ENCODE results near the gene ZBTB20.

ZBTB20 gene

GRCh38 chr3:114496874-114497273 is 650.2 kb downstream of the ZBTB20 start:
- Histone ChIP-seq H3K4me1 (ENCODE audit: insufficient read depth, low read length) (peaks cover 11% of the 10 kb centered on the region; the same call in 1 of the 2 replicates), H3K9ac (ENCODE audit: low read depth, low read length) (no peak overlapping the region), H3K9me3 (ENCODE audit: control insufficient read depth, insufficient read depth, low read length) (no peaks in the 10 kb centered on the region)

DNA sequence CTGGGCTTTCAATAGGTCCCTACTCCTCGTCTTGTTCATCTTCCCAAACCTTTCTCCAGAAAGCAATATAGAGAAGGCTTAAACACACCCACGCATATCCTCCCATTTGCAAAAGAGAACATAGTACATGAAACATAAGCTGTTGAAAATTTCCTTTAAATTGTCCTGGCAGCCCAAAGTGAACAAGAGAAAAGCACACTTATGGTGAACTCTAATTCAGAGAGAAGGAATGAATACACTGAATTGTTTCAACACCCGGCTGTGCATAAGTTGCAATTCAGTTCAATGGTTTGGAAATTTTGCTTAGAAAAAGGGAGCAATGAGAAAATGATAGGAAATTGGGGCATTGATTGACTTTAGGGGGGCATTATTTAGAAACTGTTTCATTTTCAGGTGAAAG is 650.6 kb downstream of the ZBTB20 start:
- no peaks in the 10 kb centered on the region for H3K36me3 ChIP-seq (ENCODE audit: insufficient read depth, low read length)
- H3K9me3 ChIP-seq (ENCODE audit: control insufficient read depth, insufficient read depth, low read length), result no peaks in the 10 kb centered on the region
- H3K4me1 ChIP-seq (ENCODE audit: insufficient read depth, low read length), result peaks cover 11% of the 10 kb centered on the region; the same call in 1 of the 2 replicates
- H3K9ac ChIP-seq (ENCODE audit: low read depth, low read length), result no peak overlapping the region

More at GRCh38 chr3:114496874-114497273, 650.2 kb downstream of the ZBTB20 start:
- no peaks in the 10 kb centered on the region for H3K36me3 ChIP-seq (ENCODE audit: insufficient read depth, low read length)

- no peaks in the 10 kb centered on the region for H3K9me3 ChIP-seq (ENCODE audit: control insufficient read depth, insufficient read depth, low read length)
- peaks cover 11% of the 10 kb centered on the region; the same call in 1 of the 2 replicates for H3K4me1 ChIP-seq (ENCODE audit: insufficient read depth, low read length)
- H3K9ac ChIP-seq (ENCODE audit: low read depth, low read length), result no peak overlapping the region
- no peaks in the 10 kb centered on the region for H3K36me3 ChIP-seq (ENCODE audit: insufficient read depth, low read length)
Measured at GRCh38 chr3:114496021-114496434, 651.1 kb downstream of the ZBTB20 start.

DNA sequence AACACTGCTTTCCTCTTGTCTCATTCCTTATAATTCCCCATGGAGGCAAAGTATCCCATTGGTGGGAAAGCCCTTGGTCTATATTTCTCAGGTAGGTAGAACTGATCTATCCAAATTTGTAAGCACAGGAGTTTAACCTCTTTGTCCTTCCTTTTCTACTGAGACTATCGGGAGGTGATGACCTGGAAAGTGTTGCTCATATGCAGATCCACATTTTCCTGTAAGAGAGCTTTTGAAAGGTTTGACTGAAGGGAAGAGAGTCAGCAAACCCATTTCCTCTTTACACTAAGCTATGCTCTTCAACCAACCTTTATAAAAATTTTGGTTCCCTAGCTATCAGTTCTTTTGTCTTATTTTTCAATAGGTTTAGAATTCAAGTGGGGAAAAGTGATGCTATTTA is 652.6 kb downstream of the ZBTB20 start:
- H3K36me3 ChIP-seq (ENCODE audit: insufficient read depth, low read length), result no peaks in the 10 kb centered on the region
- H3K9me3 ChIP-seq (ENCODE audit: control insufficient read depth, insufficient read depth, low read length), result no peaks in the 10 kb centered on the region
- H3K9ac ChIP-seq (ENCODE audit: low read depth, low read length), result no peak overlapping the region
- H3K4me1 ChIP-seq (ENCODE audit: insufficient read depth, low read length), result peaks cover 11% of the 10 kb centered on the region; the same call in 1 of the 2 replicates

DNA sequence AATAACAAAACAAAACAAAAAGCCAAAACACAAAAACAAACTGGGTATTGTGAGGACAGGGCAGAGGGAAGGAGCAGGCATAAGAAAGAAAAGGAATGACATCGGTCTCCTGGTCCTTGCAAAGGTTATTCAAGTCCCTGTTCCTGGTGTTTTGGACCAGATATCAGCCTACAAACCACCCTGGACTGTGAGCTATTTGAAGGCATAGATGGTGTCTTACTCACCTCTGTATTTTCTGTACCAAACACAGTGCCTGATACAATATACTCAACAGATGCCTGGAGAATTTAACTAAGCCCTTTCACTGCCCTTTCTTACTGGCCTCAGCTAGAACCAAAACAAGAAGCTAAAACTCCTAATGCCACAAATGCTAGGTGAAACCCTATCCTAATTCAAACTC is 656.3 kb downstream of the ZBTB20 start:
- H3K4me1 ChIP-seq (ENCODE audit: insufficient read depth, low read length), result no peaks in the 10 kb centered on the region
- no peak overlapping the region for H3K9ac ChIP-seq (ENCODE audit: low read depth, low read length)
- H3K9me3 ChIP-seq (ENCODE audit: control insufficient read depth, insufficient read depth, low read length), result no peaks in the 10 kb centered on the region
- no peaks in the 10 kb centered on the region for H3K36me3 ChIP-seq (ENCODE audit: insufficient read depth, low read length)

DNA sequence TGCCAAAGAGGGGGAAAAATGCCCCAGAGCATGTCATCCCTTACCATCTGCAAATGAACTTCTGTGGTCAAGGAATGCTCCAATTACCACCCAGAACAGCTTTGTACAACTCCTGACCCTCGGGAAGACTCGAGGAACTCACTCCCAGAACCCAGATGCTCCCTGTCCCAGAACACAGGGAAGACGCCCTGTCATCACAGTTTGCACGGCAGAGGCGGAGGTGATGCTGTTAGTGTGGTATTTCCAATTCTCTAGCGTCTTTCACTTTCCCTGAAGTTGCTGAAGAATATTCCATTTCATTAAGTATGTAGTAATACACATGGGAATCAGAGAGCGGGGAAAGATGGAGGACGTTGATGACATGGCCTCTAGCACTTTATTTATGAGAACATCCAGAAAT is 659.6 kb downstream of the ZBTB20 start:
- no peaks in the 10 kb centered on the region for H3K4me1 ChIP-seq (ENCODE audit: insufficient read depth, low read length)
- no peak overlapping the region for H3K9ac ChIP-seq (ENCODE audit: low read depth, low read length)
- H3K36me3 ChIP-seq (ENCODE audit: insufficient read depth, low read length), result no peaks in the 10 kb centered on the region
- no peaks in the 10 kb centered on the region for H3K9me3 ChIP-seq (ENCODE audit: control insufficient read depth, insufficient read depth, low read length)

DNA sequence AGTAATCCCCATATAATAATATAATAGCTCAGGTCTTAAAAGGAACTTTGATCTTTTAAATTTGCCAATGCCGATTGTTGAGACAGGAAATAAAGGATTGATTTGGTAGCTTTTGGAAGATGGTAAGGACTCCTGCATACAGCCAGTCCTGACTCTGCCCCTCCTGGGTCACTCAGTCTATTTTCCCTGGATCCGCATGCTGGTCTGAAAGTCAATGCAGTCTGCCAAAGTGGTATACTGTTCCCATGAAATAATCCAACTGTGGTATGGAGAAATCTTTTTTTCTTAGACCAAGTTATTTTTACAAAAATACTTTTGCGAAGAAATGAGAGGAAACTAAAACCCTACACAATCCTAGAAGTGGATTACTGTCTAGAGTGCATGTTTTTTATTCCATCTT is 662.2 kb downstream of the ZBTB20 start:
- Histone ChIP-seq H3K36me3 (ENCODE audit: insufficient read depth, low read length) (no peaks in the 10 kb centered on the region), H3K4me1 (ENCODE audit: insufficient read depth, low read length) (no peaks in the 10 kb centered on the region), H3K9ac (ENCODE audit: low read depth, low read length) (no peak overlapping the region)

DNA sequence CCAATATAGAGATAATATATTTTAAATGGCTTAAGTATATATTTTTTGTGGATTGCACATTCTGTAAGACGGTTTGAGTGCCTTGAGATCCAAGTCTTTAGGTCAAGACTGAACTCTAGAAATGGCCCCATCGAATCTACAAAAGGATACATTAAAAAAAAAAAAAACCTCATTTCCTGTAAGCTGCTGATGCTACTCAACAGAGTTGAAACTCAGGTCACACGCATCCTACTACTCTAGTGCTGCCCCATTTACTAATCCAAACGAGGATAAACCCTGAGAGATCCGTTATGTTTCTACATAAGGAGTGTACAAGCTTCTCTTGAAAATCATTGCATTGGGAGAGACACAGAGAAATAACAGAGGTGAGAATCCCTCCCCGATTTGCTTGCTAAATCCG is 666.0 kb downstream of the ZBTB20 start:
- no peak overlapping the region for H3K9ac ChIP-seq (ENCODE audit: low read depth, low read length)
- H3K4me1 ChIP-seq (ENCODE audit: insufficient read depth, low read length), result no peaks in the 10 kb centered on the region
- no peaks in the 10 kb centered on the region for H3K36me3 ChIP-seq (ENCODE audit: insufficient read depth, low read length)
- H3K9me3 ChIP-seq (ENCODE audit: control insufficient read depth, insufficient read depth, low read length), result no peaks in the 10 kb centered on the region

More for the DNA sequence above, 662.2 kb downstream of the ZBTB20 start:
- no peaks in the 10 kb centered on the region for H3K9me3 ChIP-seq (ENCODE audit: control insufficient read depth, insufficient read depth, low read length)

- no peaks in the 10 kb centered on the region for H3K36me3 ChIP-seq (ENCODE audit: insufficient read depth, low read length)
- H3K9me3 ChIP-seq (ENCODE audit: control insufficient read depth, insufficient read depth, low read length), result no peaks in the 10 kb centered on the region
- no peaks in the 10 kb centered on the region for H3K4me1 ChIP-seq (ENCODE audit: insufficient read depth, low read length)
- no peak overlapping the region for H3K9ac ChIP-seq (ENCODE audit: low read depth, low read length)
Measured at GRCh38 chr3:114480442-114480841, 666.6 kb downstream of the ZBTB20 start.

DNA sequence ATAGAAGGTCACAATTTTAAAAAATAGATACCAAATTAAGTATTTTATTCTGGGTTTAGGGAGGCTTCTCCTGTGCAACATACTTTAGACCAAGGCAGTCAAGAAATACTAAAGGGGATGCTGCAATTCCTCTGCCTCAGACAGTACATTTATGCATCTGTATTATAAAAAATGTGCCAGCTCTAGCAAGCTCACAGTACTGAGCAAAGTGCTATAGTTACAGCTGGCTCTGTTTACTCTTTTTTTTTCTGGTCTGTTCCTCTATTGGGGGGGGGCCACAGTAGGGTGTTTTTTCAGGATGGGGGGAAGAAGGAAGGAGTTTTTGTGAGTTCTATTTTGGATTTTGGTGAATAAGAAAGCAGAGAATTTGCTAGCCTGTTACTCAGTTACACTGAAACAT is 668.3 kb downstream of the ZBTB20 start:
- Histone ChIP-seq H3K9ac (ENCODE audit: low read depth, low read length) (no peak overlapping the region), H3K36me3 (ENCODE audit: insufficient read depth, low read length) (no peaks in the 10 kb centered on the region), H3K9me3 (ENCODE audit: control insufficient read depth, insufficient read depth, low read length) (peaks cover 4% of the 10 kb centered on the region)

DNA sequence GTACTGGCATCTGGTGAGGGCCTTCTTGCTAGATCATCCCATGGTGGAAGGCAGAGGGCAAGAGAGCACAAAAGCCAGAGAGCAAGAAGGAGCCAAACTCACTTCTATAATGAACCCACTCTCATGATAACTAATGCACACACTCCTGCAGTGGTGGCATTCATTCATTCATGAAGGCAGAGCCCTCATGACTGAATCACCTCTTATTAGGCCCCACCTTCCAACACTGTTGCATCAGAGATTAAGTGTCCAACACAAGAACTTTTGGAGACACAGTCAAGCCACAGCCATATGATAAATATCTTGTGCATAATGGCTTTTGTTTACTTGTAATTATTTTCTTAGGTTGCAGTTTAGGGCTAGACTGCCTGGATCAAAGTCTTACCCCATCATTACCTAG is 670.6 kb downstream of the ZBTB20 start:
- no peaks in the 10 kb centered on the region for H3K36me3 ChIP-seq (ENCODE audit: insufficient read depth, low read length)
- no peak overlapping the region for H3K9ac ChIP-seq (ENCODE audit: low read depth, low read length)
- peaks cover 4% of the 10 kb centered on the region for H3K9me3 ChIP-seq (ENCODE audit: control insufficient read depth, insufficient read depth, low read length)
- H3K4me1 ChIP-seq (ENCODE audit: insufficient read depth, low read length), result no peaks in the 10 kb centered on the region

More for the DNA sequence above, 668.3 kb downstream of the ZBTB20 start:
- no peaks in the 10 kb centered on the region for H3K4me1 ChIP-seq (ENCODE audit: insufficient read depth, low read length)

GRCh38 chr3:114471478-114471877 is 675.6 kb downstream of the ZBTB20 start:
- H3K4me1 ChIP-seq (ENCODE audit: insufficient read depth, low read length), result no peaks in the 10 kb centered on the region
- H3K9ac ChIP-seq (ENCODE audit: low read depth, low read length), result no peak overlapping the region
- H3K9me3 ChIP-seq (ENCODE audit: control insufficient read depth, insufficient read depth, low read length), result peaks cover 4% of the 10 kb centered on the region
- no peaks in the 10 kb centered on the region for H3K36me3 ChIP-seq (ENCODE audit: insufficient read depth, low read length)

DNA sequence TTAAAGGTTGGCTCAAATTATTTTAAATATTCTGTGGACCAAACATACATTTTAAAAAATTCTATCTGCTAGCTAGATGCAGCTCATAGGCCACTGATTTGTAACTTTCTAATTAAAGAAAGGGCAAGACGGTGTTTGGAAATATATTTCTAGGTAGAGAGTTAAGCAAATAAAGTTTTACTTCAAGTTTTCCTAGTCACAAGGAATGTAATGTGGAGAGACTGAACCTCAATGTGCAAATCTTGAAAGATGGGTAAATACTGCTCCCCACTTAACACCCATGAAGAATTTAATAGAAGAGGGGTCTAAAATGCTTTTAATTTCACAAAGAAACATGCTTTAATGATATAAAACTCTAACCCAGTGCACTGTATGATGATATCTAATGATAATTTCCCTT is 678.0 kb downstream of the ZBTB20 start:
- Histone ChIP-seq H3K36me3 (ENCODE audit: insufficient read depth, low read length) (no peaks in the 10 kb centered on the region), H3K9me3 (ENCODE audit: control insufficient read depth, insufficient read depth, low read length) (peaks cover under 1% of the 10 kb centered on the region), H3K4me1 (ENCODE audit: insufficient read depth, low read length) (peaks cover 5% of the 10 kb centered on the region; the same call in 1 of the 2 replicates), H3K9ac (ENCODE audit: low read depth, low read length) (no peak overlapping the region)

DNA sequence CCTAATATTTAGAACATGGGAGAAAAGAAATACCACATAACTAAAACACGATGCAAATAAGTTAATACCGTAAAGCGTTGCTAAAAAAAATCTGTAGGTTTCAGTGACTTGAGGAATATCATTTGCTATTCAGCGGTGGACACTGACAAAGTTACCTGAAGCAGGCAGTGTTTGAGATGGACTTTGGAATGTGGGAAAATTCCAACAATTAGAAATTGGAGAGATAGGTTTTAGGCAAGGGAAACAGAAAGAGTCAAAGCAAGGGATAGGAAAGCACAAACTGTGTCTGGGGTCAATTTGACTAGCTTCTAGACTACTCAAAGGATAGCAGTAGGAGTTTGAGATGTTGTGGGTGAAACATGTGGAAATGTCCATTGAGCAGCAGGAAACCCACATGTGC is 680.3 kb downstream of the ZBTB20 start:
- H3K36me3 ChIP-seq (ENCODE audit: insufficient read depth, low read length), result no peaks in the 10 kb centered on the region
- no peak overlapping the region for H3K9ac ChIP-seq (ENCODE audit: low read depth, low read length)
- H3K4me1 ChIP-seq (ENCODE audit: insufficient read depth, low read length), result peaks cover 5% of the 10 kb centered on the region; the same call in 1 of the 2 replicates
- H3K9me3 ChIP-seq (ENCODE audit: control insufficient read depth, insufficient read depth, low read length), result no peaks in the 10 kb centered on the region

GRCh38 chr3:114466251-114466650 is 680.8 kb downstream of the ZBTB20 start:
- Histone ChIP-seq H3K36me3 (ENCODE audit: insufficient read depth, low read length) (no peaks in the 10 kb centered on the region), H3K4me1 (ENCODE audit: insufficient read depth, low read length) (peaks cover 5% of the 10 kb centered on the region; the same call in 1 of the 2 replicates), H3K9ac (ENCODE audit: low read depth, low read length) (no peak overlapping the region), H3K9me3 (ENCODE audit: control insufficient read depth, insufficient read depth, low read length) (no peaks in the 10 kb centered on the region)

DNA sequence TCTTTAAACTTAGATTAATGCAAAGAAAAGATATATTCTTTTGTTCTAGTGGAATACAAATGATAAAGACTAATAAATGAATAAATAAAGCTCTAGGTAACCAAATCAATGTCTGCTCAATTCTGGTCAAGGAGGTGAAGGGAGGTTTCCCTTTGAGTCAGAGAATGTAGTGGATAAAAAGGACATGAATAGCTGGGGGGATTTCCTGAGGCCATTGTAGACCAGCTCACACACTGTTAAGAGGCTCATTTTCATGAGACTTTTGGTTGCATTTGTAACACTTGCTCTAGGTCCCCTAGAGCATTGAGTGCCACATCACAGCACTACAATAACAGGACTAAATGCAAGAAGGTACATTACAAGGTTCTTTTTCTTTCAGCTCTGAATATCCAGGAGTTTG is 682.5 kb downstream of the ZBTB20 start:
- Histone ChIP-seq H3K36me3 (ENCODE audit: insufficient read depth, low read length) (no peaks in the 10 kb centered on the region), H3K9ac (ENCODE audit: low read depth, low read length) (no peak overlapping the region), H3K4me1 (ENCODE audit: insufficient read depth, low read length) (peaks cover 5% of the 10 kb centered on the region; the same call in 1 of the 2 replicates), H3K9me3 (ENCODE audit: control insufficient read depth, insufficient read depth, low read length) (no peaks in the 10 kb centered on the region)

Measured in ES-I3 (cell line).